ENCODE data around the gene FNDC10. TPM values are rescaled to one million over a fixed set of nuclear protein-coding genes. Genes with fewer than 3 reads are reported as not detected.
"Not testable (repeated sequence)": the region's sequence is repeated elsewhere in the genome, so short reads cannot be mapped to it uniquely, and the experiment has no call there.

Gene FNDC10
- total and polyA plus RNA-seq, 12 donors: 2.0 to 73.6 (median 36.7) TPM

GRCh38 chr1:1638528-1638927, 38.6 kb upstream of the FNDC10 start:
- H3K9me3 ChIP-seq (replicated peaks in 1 of 3); H3K27ac ChIP-seq; H3K4me1 ChIP-seq (replicated peaks in 1 of 2); H3K27me3 ChIP-seq; intact Hi-C loops (cut with DNase I); H3K4me3 ChIP-seq: not testable (repeated sequence)
- peak in 1 of 7 donors; percentile 4 for DNase-seq
- WGBS, 4 donors: 82 to 95% (median 89%) methylated on average over 1 to 9 of the region's 13 CpGs
- H3K36me3 ChIP-seq (replicated peaks in 1 of 2): peaks cover 0 to 11% of the 10 kb centered on the region in 2 donors

- peak in 1 of 7 donors; percentile 1 for DNase-seq
Observed at GRCh38 chr1:1637479-1637875, 37.5 kb upstream of the FNDC10 start.

GRCh38 chr1:1636621-1637478, 36.9 kb upstream of the FNDC10 start:
- H3K4me1 ChIP-seq (replicated peaks in 1 of 2); H3K4me3 ChIP-seq; H3K9me3 ChIP-seq (replicated peaks in 1 of 3); intact Hi-C loops (cut with DNase I); H3K27me3 ChIP-seq; H3K27ac ChIP-seq: not testable (repeated sequence)
- H3K36me3 ChIP-seq (replicated peaks in 1 of 2): peaks cover 0 to 11% of the 10 kb centered on the region in 2 donors
- 92 to 100% (median 94%) methylated on average over 5 to 37 of the region's 37 CpGs for WGBS, 4 donors
- DNase-seq: peak in 2 of 7 donors; percentile 6 to 19

More at GRCh38 chr1:1637479-1637875, 37.5 kb upstream of the FNDC10 start:
- H3K4me3 ChIP-seq; intact Hi-C loops (cut with DNase I); H3K4me1 ChIP-seq (replicated peaks in 1 of 2); H3K9me3 ChIP-seq (replicated peaks in 1 of 3); H3K27ac ChIP-seq; H3K27me3 ChIP-seq: not testable (repeated sequence)
- H3K36me3 ChIP-seq (replicated peaks in 1 of 2): peaks cover 0 to 11% of the 10 kb centered on the region in 2 donors
- 88 to 100% (median 93%) methylated on average over 6 to 14 of the region's 14 CpGs for WGBS, 4 donors

GRCh38 chr1:1634613-1635012, 34.7 kb upstream of the FNDC10 start:
- DNase-seq: peak in 2 of 7 donors; percentile 7 to 13
- peaks cover 0 to 11% of the 10 kb centered on the region in 2 donors for H3K36me3 ChIP-seq (replicated peaks in 1 of 2)
- H3K27ac ChIP-seq; H3K27me3 ChIP-seq; intact Hi-C loops (cut with DNase I); H3K9me3 ChIP-seq (replicated peaks in 1 of 3); H3K4me1 ChIP-seq (replicated peaks in 1 of 2); H3K4me3 ChIP-seq: not testable (repeated sequence)
- WGBS, 4 donors: 88 to 100% (median 92%) methylated on average over 2 to 10 of the region's 13 CpGs

- H3K36me3 ChIP-seq (replicated peaks in 1 of 2): peaks cover 0 to 15% of the 10 kb centered on the region in 2 donors
- H3K4me3 ChIP-seq; DNase-seq; H3K4me1 ChIP-seq (replicated peaks in 1 of 2); intact Hi-C loops (cut with DNase I); H3K27ac ChIP-seq; H3K27me3 ChIP-seq; H3K9me3 ChIP-seq (replicated peaks in 1 of 3): not testable (repeated sequence)
- WGBS, 4 donors: no CpG with 5 or more reads among the region's 35 CpGs
Observed at GRCh38 chr1:1633409-1633808, 33.5 kb upstream of the FNDC10 start.

GRCh38 chr1:1631782-1632420, 32.0 kb upstream of the FNDC10 start, which contains the start of gene MMP23B:
Gene MMP23B, plus strand, starts transcription at chr1:1632173. Its CDS starts 46 bp downstream, at chr1:1632219.
- Histone ChIP-seq H3K4me3 (peak within 1 kb of the TSS in 1 of 4 donors; percentile 22), H3K9me3 (replicated peaks in 1 of 3) (no peaks in the 10 kb centered on the region), H3K27ac (peak within 1 kb of the TSS in 4 of 5 donors; percentile 10 to 85 (median 49)), H3K27me3 (peaks cover 7% of the 10 kb centered on the region), H3K4me1 (replicated peaks in 1 of 2) (peaks cover 0 to 5% of the 10 kb centered on the region in 2 donors), H3K36me3 (replicated peaks in 1 of 2) (peaks cover 0 to 15% of the 10 kb centered on the region in 2 donors)
- WGBS, 4 donors: 3 to 6% (median 4%) methylated on average over 13 to 47 of the region's 48 CpGs; no CpG with 5 or more reads in 1 of the 4 donors
- intact Hi-C loops (cut with DNase I): no loop called here
- TF ChIP-seq CTCF (IDR thresholded peaks at IDR 0.05): no peak
- TF ChIP-seq POLR2A (IDR thresholded peaks at IDR 0.05): no peak
- DNase-seq: peak in 2 of 7 donors; percentile 8 to 18

Data from adrenal gland (tissue), 12 donors.